Measurements from ENCODE around the gene KIAA1671. TPM values are rescaled to one million over a fixed set of nuclear protein-coding genes. Genes with fewer than 3 reads are reported as not detected.

KIAA1671 gene
- total and polyA plus RNA-seq, 7 donors: 6.3 to 34.2 (median 10.2) TPM

DNA sequence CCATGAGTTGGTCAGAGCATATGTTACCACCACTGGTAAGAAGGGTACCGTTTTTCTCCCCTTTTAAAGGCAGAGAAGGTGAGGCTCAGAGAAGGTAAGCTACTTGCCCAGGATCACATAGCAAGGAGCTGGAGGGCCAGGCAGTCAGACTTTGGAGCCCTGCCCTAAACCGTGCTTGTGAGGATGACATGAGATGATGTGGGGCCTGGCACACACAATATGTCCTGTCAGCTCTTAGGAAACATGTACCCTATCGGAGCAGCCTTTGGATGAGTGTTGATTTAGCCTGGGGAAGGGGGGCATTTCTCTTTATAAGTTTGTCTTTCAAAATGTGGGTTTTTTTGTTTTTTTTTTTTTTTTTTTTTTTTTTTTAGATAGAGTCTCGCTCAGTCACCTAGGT is 146.7 kb downstream of the KIAA1671 start:
- Histone ChIP-seq H3K27ac (no peak overlapping the region), H3K4me3 (no peak overlapping the region), H3K36me3 (no peaks in the 10 kb centered on the region), H3K27me3 (no peaks in the 10 kb centered on the region), H3K9me3 (no peaks in the 10 kb centered on the region), H3K4me1 (no peaks in the 10 kb centered on the region)
- DNase-seq: no peak
- 89 to 91% methylated on average over 4 of the region's 4 CpGs for WGBS, 2 donors
- TF ChIP-seq EP300 (IDR thresholded peaks at IDR 0.05) (no peak), POLR2A (IDR thresholded peaks at IDR 0.05) (no peak), CTCF (IDR thresholded peaks at IDR 0.05) (no peak), POLR2AphosphoS5 (IDR thresholded peaks at IDR 0.05) (no peak)
- intact Hi-C loops (cut with DNase I): no loop called here

GRCh38 chr22:25100402-25100801 is 147.9 kb downstream of the KIAA1671 start:
- TF ChIP-seq POLR2AphosphoS5 (IDR thresholded peaks at IDR 0.05): no peak
- TF ChIP-seq POLR2A (IDR thresholded peaks at IDR 0.05): no peak
- no peak for TF ChIP-seq CTCF (IDR thresholded peaks at IDR 0.05)
- TF ChIP-seq EP300 (IDR thresholded peaks at IDR 0.05): no peak
- Histone ChIP-seq H3K36me3 (no peaks in the 10 kb centered on the region), H3K27ac (no peak overlapping the region), H3K4me3 (no peak overlapping the region), H3K9me3 (no peaks in the 10 kb centered on the region), H3K4me1 (no peaks in the 10 kb centered on the region), H3K27me3 (no peaks in the 10 kb centered on the region)
- WGBS, 2 donors: 93 to 96% methylated on average over 4 of the region's 4 CpGs
- no peak for DNase-seq
- intact Hi-C loops (cut with DNase I): no loop called here

- intact Hi-C loops (cut with DNase I): no loop called here
- no peaks in the 10 kb centered on the region for H3K27me3 ChIP-seq
- no peaks in the 10 kb centered on the region for H3K4me1 ChIP-seq
- H3K27ac ChIP-seq: no peak overlapping the region
- no peaks in the 10 kb centered on the region for H3K36me3 ChIP-seq
- no peaks in the 10 kb centered on the region for H3K9me3 ChIP-seq
- no peak overlapping the region for H3K4me3 ChIP-seq
- DNase-seq: no peak
- TF ChIP-seq CTCF (IDR thresholded peaks at IDR 0.05) (no peak), POLR2AphosphoS5 (IDR thresholded peaks at IDR 0.05) (no peak), POLR2A (IDR thresholded peaks at IDR 0.05) (no peak)
- WGBS, 2 donors: 68 to 75% methylated on average over 5 of the region's 5 CpGs
These were observed 148.4 kb downstream of the KIAA1671 start for GRCh38 chr22:25100948-25101347.

GRCh38 chr22:25101501-25101900 is 149.0 kb downstream of the KIAA1671 start:
- no peak overlapping the region for H3K27ac ChIP-seq

More at GRCh38 chr22:25101501-25101900, 149.0 kb downstream of the KIAA1671 start:
- intact Hi-C loops (cut with DNase I): no loop called here
- no peak for DNase-seq
- no peaks in the 10 kb centered on the region for H3K36me3 ChIP-seq
- TF ChIP-seq POLR2A (IDR thresholded peaks at IDR 0.05): no peak
- TF ChIP-seq EP300 (IDR thresholded peaks at IDR 0.05): no peak
- TF ChIP-seq CTCF (IDR thresholded peaks at IDR 0.05): no peak
- TF ChIP-seq POLR2AphosphoS5 (IDR thresholded peaks at IDR 0.05): no peak
- H3K9me3 ChIP-seq: no peaks in the 10 kb centered on the region
- H3K4me1 ChIP-seq: no peaks in the 10 kb centered on the region
- WGBS, 2 donors: 84 to 92% methylated on average over 4 of the region's 4 CpGs
- no peak overlapping the region for H3K4me3 ChIP-seq
- no peaks in the 10 kb centered on the region for H3K27me3 ChIP-seq
